Kidney (tissue), 14 donors: ENCODE results near the gene MAOB. TPM values are rescaled to one million over a fixed set of nuclear protein-coding genes. Genes with fewer than 3 reads are reported as not detected.

Source experiments
- DNase-seq, 5 donors: peaks; one replicate each; pipeline ENCODE4 v3.0.0-alpha.2; 2013 to 2020
- FAIRE-seq: peaks from 2 replicates; lab custom pipeline; 2012; peaks lifted over from hg19 to GRCh38; lab: Jason Lieb, UNC
- H3K27ac ChIP-seq, 2 donors: one replicate each; pipeline ENCODE4 v1.7.0; 2013; ENCODE audit warnings: low read depth in 2 of 2, low read length in 2 of 2, inconsistent platforms in 1 of 2
- H3K27me3 ChIP-seq: one replicate; pipeline ENCODE4 v1.7.1; 2013; ENCODE audit warnings: low read length, inconsistent platforms; ENCODE audit not compliant: control insufficient read depth, insufficient read depth
- H3K36me3 ChIP-seq, 3 donors: one replicate each; pipeline versions ENCODE4 v1.7.0 to v1.7.1; 2013; ENCODE audit warnings: low read length in 3 of 3, control low read depth in 1 of 3, inconsistent platforms in 1 of 3; ENCODE audit not compliant: insufficient read depth in 3 of 3, control insufficient read depth in 2 of 3
- H3K4me1 ChIP-seq, 3 donors: one replicate each; pipeline versions ENCODE4 v1.7.0 to v1.7.1; 2013; ENCODE audit warnings: low read length in 3 of 3, inconsistent platforms in 1 of 3, low read depth in 1 of 3; ENCODE audit not compliant: control insufficient read depth in 2 of 3, insufficient read depth in 2 of 3
- H3K4me3 ChIP-seq, 3 donors: one replicate each; pipeline versions ENCODE4 v1.7.0 to v1.8.1; 2013; ENCODE audit warnings: low read length in 3 of 3, control low read depth in 1 of 3, inconsistent platforms in 1 of 3
- H3K9ac ChIP-seq, 3 donors: one replicate each; pipeline versions ENCODE4 v1.7.0 to v1.7.1; 2013; ENCODE audit warnings: low read length in 3 of 3, control low read depth in 1 of 3, inconsistent platforms in 1 of 3
- H3K9me3 ChIP-seq, 3 donors: one replicate each; pipeline versions ENCODE4 v1.7.0 to v1.7.1; 2013; ENCODE audit warnings: low read length in 3 of 3, control low read depth in 1 of 3, inconsistent platforms in 1 of 3; ENCODE audit not compliant: control insufficient read depth in 2 of 3, insufficient read depth in 1 of 3
- intact Hi-C: fragments of 100-400 bp; cut with DNase I; formaldehyde crosslinking; loops from one replicate; pipeline ENCODE4 v1.11.1; 2022
- polyA plus RNA-seq: library from polyadenylated mRNA; stranded (reverse); fragments of 350-450 nt; fragmentation: Illumina TruSeq; extraction: RNeasy Lipid Tissue Mini Kit (QIAGEN cat#74804); gene quantifications from one replicate; pipeline ENCODE4 v1.2.3, GENCODE V29; 2014; ENCODE audit warnings: low read depth, low replicate concordance; ENCODE audit not compliant: insufficient read depth
- total RNA-seq: library from RNA; stranded (reverse); fragmentation: NEBNext Ultra II Directional; extraction: Animal tissue kit (Norgen Biotek cat#: 25700); gene quantifications from one replicate; pipeline ENCODE4 v1.2.1, GENCODE V29; 2021
- TF ChIP-seq, protein P1 (sequence below): IDR thresholded peaks from 3 replicates; pipeline ENCODE4 v1.5.1; 2012; ENCODE audit warnings: mild to moderate bottlenecking, moderate library complexity, borderline replicate concordance; ENCODE audit not compliant: insufficient read depth; ENCODE audit errors: extremely low read depth
- donor health status: control.
- donor health status: control.
- donor health status: control.
- donor health status: control.
- donor health status: control.
- donor health status: DM: yes; HTN: yes; CAD: no.
- donor health status: Normal renal cell carcinoma (clear cell type).

The MAOB gene
- total and polyA plus RNA-seq, 2 donors from 2014 or later = 58.5 to 91.8 TPM

DNA sequence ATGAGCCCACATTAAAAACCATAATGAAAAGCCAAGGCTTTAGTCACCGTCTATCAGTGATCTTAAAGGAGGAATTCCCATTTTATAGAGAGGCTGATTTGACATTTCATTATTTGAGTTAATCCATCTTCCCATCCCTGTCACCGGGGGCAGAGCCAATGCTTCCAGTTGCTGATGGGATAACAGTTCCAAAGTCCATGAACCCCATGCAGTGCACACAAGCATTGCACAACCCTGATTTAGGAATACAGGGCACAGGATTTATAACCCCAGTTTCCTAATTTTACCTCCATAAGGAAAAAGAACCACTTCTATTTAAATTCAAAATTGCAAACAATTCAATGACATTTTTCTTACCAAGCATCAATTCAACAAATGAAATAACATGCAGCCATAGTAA, 36.5 kb downstream of the MAOB start:
- intact Hi-C loops = no loop called here
- peaks cover 0 to 4% (median 0%) of the 10 kb centered on the region in 3 donors for H3K4me1 ChIP-seq
- H3K4me3 ChIP-seq = no peak overlapping the region
- DNase-seq (no peak), FAIRE-seq (no peak)
- no peaks in the 10 kb centered on the region for H3K27me3 ChIP-seq
- no peaks in the 10 kb centered on the region for H3K9me3 ChIP-seq
- no peak overlapping the region for H3K27ac ChIP-seq
- H3K36me3 ChIP-seq = no peaks in the 10 kb centered on the region
- no peak overlapping the region for H3K9ac ChIP-seq
- TF ChIP-seq, protein P1, sequence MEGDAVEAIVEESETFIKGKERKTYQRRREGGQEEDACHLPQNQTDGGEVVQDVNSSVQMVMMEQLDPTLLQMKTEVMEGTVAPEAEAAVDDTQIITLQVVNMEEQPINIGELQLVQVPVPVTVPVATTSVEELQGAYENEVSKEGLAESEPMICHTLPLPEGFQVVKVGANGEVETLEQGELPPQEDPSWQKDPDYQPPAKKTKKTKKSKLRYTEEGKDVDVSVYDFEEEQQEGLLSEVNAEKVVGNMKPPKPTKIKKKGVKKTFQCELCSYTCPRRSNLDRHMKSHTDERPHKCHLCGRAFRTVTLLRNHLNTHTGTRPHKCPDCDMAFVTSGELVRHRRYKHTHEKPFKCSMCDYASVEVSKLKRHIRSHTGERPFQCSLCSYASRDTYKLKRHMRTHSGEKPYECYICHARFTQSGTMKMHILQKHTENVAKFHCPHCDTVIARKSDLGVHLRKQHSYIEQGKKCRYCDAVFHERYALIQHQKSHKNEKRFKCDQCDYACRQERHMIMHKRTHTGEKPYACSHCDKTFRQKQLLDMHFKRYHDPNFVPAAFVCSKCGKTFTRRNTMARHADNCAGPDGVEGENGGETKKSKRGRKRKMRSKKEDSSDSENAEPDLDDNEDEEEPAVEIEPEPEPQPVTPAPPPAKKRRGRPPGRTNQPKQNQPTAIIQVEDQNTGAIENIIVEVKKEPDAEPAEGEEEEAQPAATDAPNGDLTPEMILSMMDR = no peak

DNA sequence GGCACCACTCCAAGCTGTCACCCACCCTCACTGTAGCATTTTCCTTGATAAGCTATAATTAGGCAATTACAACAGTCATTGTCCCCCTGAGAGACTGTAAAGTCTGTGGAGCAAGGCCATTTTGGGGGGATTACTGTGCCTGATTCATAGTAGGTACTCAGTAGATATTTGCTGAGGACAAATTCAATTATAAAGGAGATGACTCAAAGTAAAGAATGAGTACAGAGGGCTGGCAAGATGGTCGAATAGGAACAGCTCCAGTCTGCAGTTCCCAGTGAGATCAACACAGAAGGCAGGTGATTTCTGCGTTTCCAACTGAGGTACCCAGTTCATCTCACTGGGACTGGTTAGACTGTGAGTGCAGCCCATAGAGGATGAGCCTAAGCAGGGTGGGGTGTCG, 42.0 kb downstream of the MAOB start:
- H3K9ac ChIP-seq = no peak overlapping the region
- intact Hi-C loops = no loop called here
- DNase-seq (no peak), FAIRE-seq (no peak)
- no peak overlapping the region for H3K4me3 ChIP-seq
- H3K27me3 ChIP-seq = no peaks in the 10 kb centered on the region
- H3K4me1 ChIP-seq = no peaks in the 10 kb centered on the region
- H3K36me3 ChIP-seq = no peaks in the 10 kb centered on the region
- H3K27ac ChIP-seq = no peak overlapping the region
- TF ChIP-seq, protein P1 = no peak
- H3K9me3 ChIP-seq = no peaks in the 10 kb centered on the region

DNA sequence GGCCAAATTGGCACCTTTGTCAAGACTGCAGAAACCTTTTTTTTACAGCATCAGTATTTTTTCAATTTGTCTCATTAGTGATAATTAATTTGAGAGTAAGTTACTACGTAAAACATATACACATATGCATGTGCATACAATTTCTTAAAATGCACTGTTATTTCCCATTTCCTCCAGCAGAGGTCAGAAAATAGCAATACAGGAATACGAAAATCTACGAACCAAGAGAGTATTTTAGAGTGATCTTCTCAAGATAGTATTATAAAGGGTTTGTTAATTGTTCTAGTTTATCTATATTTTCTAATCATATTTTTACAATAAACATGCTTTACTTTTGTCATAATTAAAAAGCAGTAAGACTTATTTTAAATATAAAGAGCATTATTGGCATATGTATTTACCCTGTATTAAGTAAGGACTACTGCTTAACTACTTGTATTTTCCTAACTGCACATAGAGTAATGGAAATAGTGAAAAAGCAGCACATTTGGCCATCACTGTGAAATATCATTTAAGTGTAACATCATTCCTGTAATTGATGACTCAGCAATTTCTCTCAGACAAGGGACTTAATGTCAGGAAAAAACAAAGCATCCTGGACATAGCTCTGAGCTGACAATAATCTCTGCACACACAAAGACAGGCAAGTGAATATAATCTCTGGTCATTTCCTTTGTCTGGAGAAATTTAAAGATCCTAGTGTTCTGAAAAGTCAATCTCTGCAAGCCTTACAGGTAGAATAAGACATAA, 45.6 kb downstream of the MAOB start:
- Histone ChIP-seq H3K4me3 (no peak overlapping the region), H3K4me1 (no peaks in the 10 kb centered on the region), H3K36me3 (no peaks in the 10 kb centered on the region), H3K9me3 (no peaks in the 10 kb centered on the region), H3K27me3 (peaks cover 3% of the 10 kb centered on the region), H3K27ac (no peak overlapping the region), H3K9ac (no peak overlapping the region)
- intact Hi-C loops = no loop called here
- TF ChIP-seq, protein P1 = peak; percentile 38
- FAIRE-seq = peak; percentile 99
- peak in 2 of 5 donors; percentile 6 to 19 for DNase-seq
